GM19467 (cell line): ENCODE measurements around the gene TEPSIN.

Experiments used
- ATAC-seq: cut with Tn5 transposase; IDR thresholded peaks from one replicate; pipeline ENCODE4 v1.9.1; 2021; ENCODE audit warnings: mild to moderate bottlenecking, moderate library complexity; ENCODE audit not compliant: unreplicated experiment

Gene TEPSIN

DNA sequence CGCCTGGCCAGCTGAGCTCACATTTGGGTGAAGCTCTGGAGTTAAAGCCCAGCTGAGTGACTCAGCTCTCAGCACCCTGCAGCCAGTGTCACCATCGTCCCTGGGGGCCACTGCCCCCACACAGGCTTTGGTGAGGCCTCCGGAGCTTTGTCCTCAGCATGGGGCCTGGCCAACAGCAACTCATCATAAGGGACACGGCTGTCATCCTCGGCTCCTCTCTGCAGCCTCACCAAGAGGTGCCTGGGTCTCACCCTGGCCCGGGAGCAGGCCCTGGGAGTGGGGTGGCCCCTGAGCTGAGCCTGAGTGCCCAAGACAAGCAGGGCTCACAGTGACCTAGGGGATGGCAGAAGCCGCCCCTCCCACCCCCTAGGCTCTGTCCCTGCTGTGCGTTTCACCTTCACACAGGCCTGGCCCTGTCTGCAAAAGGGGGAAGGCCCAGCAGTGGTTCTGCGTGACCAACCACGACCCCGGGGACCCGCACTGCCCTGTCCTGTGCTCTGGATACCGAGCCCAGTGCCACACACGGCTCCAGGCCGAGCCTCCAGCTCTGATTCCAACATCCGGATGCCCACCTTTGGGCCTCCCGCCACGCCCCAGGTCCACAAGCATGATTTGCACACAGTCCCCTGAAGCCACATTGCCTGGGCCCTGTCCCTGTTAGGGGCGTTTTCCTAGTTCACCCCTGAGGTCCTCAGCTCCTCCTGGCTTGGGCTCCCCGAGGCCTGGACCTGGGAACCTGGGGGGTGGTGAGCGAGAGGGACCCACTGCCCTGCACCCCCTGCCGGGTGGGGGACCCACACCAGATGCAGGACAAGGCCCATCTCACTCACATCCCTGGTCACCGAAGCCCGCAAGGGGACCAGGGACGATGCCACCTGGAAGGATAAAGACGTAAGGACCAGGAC, 51.0 kb downstream of the TEPSIN start:
- ATAC-seq, result no peak

DNA sequence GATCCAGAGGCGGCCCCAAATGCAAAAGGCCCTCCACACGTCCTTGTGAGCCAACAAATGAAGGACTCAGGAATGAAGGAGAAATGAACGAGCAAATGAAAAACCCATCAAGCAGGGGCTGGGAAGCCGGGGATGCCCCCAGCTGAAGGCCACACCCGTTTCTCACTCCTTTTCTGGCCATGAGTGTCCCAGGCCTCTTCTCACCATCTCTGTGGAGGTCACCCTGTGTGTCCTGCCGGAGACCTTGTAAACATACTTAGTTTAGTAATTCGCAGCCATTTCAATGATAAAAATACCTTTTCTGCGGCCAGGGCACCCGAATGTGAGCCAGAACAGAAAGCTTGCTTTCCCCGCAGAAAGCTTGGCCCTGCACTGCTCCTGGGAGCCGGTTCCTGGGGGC, 51.7 kb downstream of the TEPSIN start:
- ATAC-seq, result no peak

DNA sequence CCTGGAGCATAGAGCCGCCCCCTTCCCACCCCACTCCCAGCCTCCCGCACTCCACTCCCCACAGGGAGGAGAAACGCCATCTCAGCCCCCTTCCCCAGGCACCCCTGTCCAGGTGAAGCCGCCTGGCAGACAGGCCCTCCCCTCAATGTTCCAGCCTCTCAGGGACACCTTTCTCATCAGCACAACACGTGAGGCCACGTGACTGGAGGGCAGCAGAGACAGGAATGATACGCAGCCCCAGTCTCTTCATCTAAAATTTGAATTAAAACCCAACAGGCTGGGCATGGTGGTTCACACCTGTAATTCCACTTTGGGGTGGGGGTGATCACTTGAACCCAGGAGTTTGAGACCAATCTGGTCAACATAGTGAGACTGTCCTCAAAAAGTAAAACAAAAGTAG, 52.7 kb downstream of the TEPSIN start:
- ATAC-seq, result no peak

DNA sequence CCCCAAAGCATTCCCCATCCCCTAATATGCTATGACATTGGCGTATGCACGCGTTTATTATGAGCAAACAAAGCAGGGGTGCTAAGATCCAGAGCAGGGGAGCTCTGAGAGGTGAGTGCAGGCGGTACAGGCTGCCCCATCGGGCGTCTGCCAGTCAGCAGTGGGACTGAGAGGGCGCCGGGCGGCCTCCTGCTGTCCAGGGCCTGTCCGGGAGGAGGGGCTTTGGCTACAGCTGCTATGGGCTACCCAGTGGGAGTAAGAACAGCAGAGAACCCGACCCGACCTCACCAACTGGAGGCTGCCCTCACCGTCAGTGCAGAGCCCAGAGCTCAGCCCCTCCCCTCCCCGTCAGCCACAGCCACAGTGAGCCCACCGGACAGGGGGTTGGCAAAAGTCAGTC, 54.3 kb downstream of the TEPSIN start:
- ATAC-seq, result no peak

DNA sequence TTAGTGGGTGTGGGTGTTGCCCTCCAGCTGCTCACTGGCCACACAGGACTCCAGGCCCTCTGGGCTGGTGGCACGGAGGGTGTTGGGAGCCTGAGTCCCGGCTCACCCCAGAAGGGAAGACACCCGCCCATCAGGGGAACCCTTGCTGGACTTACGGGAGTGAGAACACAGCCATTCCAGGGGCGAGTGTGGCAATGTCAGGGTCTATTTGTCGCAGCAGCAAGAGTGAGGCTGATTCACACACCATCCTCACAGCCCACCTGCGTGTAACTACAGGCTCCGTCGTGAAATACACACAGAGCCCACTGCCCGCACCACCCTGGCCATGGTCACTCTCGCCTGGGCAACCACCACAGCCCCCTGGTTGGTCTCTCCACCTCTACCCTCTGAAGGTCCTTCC, 55.0 kb downstream of the TEPSIN start:
- no peak for ATAC-seq

DNA sequence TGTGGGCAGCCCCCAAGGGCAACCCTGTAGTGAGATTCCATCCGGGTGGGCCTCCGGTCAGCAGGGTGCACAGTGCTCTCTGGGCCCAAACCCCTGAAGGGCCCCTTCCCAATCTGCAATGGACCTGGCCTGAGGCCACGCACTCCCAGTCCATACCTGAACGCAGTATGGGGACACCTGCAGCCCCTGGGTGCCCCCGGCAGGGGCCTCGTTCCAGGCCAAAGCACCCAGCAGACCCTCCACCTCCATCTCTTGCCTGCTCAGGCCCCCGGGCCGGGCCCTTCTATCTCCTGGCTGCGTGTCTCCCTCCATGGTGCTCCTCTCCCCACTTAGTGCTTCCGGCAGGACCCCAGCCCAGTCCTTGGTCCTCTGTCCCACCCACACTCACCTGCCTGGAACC, 55.5 kb downstream of the TEPSIN start:
- no peak for ATAC-seq

DNA sequence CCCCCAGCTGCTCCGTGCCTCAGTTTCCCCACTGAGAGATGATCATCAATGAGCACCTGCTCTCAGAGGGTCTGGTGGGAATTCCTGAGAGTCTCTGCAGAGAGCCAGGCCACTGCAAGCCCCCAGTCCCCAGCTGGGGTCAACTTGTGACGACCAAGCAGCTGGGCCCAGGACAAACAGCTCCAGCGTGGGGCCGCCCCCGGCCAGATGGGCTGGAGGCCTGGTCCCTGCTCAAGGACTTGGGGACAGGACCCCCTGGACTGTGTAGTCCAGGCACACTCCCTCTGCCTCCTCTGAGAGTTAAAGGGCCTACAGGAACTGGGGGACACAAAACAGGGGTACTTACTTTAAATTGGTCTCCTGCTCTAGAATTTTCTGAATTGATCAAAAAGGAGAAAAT, 56.3 kb downstream of the TEPSIN start:
- ATAC-seq, result no peak

DNA sequence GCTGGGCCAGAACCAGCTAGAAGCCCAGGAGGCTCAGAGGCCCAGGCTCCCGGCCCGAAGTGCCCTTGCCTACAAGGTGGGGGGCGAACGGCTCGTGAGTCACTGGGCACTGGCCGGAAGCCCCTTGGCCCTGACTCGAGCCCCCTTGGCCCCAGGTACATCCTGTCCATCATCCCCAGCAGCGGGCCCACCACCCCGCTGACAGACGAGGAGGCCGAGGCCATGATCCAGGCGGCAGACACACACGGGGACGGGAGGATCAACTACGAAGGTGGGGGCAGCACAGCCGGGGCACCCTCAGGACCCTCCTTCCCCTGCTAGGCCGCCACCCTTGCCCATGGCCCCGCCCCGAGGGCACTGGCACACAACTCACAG, 57.1 kb downstream of the TEPSIN start:
- ATAC-seq, result no peak

DNA sequence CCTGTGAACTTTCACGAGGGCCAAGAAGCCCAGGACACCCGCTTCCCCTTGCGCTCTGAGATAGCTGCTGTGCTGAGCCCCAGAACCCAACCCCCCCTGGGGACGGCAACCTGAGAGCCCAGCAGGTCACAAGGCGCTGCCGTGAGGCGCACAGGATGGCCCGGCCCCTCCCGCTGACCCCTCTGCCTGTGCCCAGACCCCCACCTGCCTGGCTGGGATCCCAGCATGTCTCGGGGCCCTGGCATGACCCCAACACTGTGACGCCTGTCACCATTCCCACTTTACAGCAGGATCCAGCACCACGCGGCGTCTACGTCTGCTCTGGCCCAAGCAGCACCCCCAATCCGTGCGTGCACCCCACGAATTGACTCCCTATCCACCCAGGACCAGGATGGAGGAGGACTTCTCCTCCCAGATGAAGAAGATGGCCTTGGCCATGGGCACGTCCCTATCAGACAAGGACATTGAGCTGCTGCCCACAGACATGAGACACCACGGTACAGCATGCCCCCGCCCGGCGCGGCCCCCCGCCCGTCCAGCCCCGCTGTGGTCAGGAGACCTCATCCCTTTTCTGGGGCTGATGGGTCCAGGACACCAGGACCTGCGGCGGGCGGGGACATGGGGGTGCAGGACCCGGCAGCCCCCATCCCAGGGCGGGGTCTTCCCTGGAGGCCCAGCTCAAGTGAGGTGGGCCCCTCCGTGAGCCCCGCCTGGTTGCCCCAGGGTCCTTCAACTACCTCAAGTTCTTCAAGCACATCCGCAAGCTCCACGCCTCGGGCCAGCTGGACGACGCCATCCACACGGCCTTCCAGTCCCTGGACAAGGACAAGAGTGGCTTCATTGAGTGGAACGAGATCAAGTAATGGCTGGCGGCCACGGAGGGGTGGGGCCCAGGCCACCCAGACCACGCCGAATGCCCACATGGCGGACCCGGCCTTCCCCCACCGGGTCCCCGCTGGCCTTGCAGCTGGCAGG, 57.7 kb downstream of the TEPSIN start:
- no peak for ATAC-seq

DNA sequence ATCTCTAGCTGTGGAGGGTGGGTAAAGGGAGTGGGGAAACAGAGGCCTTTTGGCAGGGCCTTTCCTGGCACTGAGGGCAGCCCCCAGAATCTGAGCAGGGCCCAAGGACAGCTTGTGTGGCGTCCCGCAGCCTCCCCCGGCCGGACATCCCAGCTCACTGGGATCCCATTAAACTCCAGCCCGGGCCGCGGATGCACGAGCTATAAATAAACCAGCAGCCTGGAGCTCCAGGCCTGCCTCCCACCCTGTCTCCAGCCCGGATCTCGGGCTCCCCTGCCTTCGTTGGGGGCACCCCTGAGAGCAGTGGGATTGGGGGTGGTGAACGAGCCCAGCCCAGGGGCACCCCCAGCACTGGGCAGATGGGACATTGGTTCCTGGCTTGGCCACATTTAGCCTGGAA, 59.0 kb downstream of the TEPSIN start:
- no peak for ATAC-seq

DNA sequence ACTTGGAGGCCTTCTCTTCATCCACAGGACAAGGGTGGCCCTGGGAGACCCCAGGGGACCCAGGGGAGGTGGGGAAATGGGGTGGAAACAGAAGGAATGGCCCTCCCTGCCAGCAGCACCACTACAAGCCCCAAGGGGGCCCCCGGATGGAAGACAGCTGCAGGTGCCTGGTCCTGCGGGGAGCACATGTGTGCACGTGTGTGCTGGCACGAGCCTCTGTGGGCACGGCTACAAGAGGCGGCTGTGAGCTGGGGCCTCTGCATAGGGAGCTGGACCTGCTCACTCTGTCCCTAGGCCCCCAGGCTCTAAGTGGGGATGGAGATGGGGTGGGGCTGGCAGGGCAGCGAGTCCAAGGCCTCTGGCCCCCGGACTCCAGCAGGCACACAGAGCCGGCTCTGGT, 59.6 kb downstream of the TEPSIN start:
- no peak for ATAC-seq
